Activated naive CD4-positive, alpha-beta T cell treated with anti-CD3 and anti-CD28 coated beads, Interleukin-2, amount 10 ng/mL, durations not matched to agents 7 days and 5 days (primary cell): Measurements from ENCODE around the gene SLIT1.
"Not testable (repeated sequence)": the region's sequence is repeated elsewhere in the genome, so short reads cannot be mapped to it uniquely, and the experiment has no call there.

Source experiments
- CTCF ChIA-PET: fragments of 350-600 bp; sonication (Branson Sonifier 250); formaldehyde crosslinking; loops from one replicate; lab custom pipeline; 2021; ENCODE audit warnings: antibody characterized with exemption; lab: Charles Lee
- DNase-seq: peaks from one replicate; pipeline ENCODE4 v3.0.0-alpha.2; 2020
- H3K27ac Mint-ChIP-seq: one replicate; pipeline ENCODE4 v1.8.0; 2021; ENCODE audit warnings: mild to moderate bottlenecking, moderate library complexity, mixed read lengths
- H3K27me3 Mint-ChIP-seq: one replicate; pipeline ENCODE4 v1.8.0; 2021; ENCODE audit warnings: mild to moderate bottlenecking, mixed read lengths
- H3K36me3 Mint-ChIP-seq: one replicate; pipeline ENCODE4 v1.8.0; 2021; ENCODE audit warnings: mixed read lengths
- H3K4me1 Mint-ChIP-seq: one replicate; pipeline ENCODE4 v1.8.0; 2021; ENCODE audit warnings: mixed read lengths
- H3K4me3 Mint-ChIP-seq: one replicate; pipeline ENCODE4 v1.8.0; 2021; ENCODE audit warnings: mild to moderate bottlenecking, moderate library complexity, mixed read lengths
- H3K9me3 Mint-ChIP-seq: one replicate; pipeline ENCODE4 v1.8.0; 2021; ENCODE audit warnings: mixed read lengths

The SLIT1 gene

DNA sequence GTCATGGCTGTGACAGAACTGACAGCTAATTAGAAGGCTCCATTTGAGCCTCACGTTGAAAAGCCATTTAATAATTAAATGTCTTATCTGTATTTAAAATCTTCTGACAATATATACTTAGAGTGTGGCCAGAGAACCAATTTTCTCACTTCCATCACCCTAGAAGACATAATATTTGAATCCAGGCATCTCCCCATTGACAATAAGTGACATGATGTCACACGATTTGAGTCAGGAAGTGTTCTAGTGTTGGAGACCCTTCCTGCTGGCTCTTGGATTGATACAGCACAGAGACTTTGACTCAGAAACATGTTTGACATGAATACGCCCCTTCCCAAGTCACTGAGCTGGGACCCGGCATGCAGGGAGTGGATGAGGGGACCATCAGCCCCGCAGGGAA lies 85.9 kb downstream of the SLIT1 start:
- H3K27me3 Mint-ChIP-seq: peaks cover 42% of the 10 kb centered on the region
- DNase-seq: no peak
- H3K4me3 Mint-ChIP-seq: no peak overlapping the region
- H3K27ac Mint-ChIP-seq: no peak overlapping the region
- CTCF ChIA-PET: no interaction called here
- H3K4me1 Mint-ChIP-seq: peaks cover 3% of the 10 kb centered on the region
- no peaks in the 10 kb centered on the region for H3K36me3 Mint-ChIP-seq
- H3K9me3 Mint-ChIP-seq: no peaks in the 10 kb centered on the region

DNA sequence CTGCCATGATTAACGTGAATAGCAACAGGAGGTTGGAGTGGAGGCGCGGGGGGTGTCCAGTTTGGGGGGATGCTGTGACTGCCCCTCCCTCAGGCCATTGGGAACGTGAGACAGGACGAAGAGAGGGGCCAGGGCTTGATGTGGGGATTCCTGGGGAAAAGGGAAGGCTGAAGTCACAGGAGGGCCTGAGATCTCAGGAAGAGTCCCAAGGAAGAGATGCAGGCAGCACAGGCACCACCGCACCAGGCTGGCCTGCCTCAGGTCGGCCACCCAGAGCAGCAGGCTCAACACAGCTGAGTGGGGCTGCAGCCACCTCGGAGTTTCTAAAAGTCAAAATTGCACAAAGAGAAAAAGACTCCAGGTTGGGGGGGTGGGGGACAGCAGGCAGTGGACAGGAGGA lies 86.7 kb downstream of the SLIT1 start:
- H3K36me3 Mint-ChIP-seq: no peaks in the 10 kb centered on the region
- H3K4me1 Mint-ChIP-seq: peaks cover 3% of the 10 kb centered on the region
- H3K9me3 Mint-ChIP-seq: no peaks in the 10 kb centered on the region
- peaks cover 49% of the 10 kb centered on the region for H3K27me3 Mint-ChIP-seq
- no peak overlapping the region for H3K4me3 Mint-ChIP-seq
- H3K27ac Mint-ChIP-seq: no peak overlapping the region
- no peak for DNase-seq
- CTCF ChIA-PET: no interaction called here

GRCh38 chr10:97097084-97097433 lies 88.7 kb downstream of the SLIT1 start:
- CTCF ChIA-PET: interaction anchor here (0.8 kb wide), 1 partner anchor 113 kb away, joined by 4 read pairs; no protein-coding TSS in a partner anchor
- no peaks in the 10 kb centered on the region for H3K9me3 Mint-ChIP-seq
- H3K4me1 Mint-ChIP-seq: peaks cover 3% of the 10 kb centered on the region
- no peak for DNase-seq
- H3K27me3 Mint-ChIP-seq: peaks cover 54% of the 10 kb centered on the region
- no peak overlapping the region for H3K4me3 Mint-ChIP-seq
- no peaks in the 10 kb centered on the region for H3K36me3 Mint-ChIP-seq
- H3K27ac Mint-ChIP-seq: no peak overlapping the region

DNA sequence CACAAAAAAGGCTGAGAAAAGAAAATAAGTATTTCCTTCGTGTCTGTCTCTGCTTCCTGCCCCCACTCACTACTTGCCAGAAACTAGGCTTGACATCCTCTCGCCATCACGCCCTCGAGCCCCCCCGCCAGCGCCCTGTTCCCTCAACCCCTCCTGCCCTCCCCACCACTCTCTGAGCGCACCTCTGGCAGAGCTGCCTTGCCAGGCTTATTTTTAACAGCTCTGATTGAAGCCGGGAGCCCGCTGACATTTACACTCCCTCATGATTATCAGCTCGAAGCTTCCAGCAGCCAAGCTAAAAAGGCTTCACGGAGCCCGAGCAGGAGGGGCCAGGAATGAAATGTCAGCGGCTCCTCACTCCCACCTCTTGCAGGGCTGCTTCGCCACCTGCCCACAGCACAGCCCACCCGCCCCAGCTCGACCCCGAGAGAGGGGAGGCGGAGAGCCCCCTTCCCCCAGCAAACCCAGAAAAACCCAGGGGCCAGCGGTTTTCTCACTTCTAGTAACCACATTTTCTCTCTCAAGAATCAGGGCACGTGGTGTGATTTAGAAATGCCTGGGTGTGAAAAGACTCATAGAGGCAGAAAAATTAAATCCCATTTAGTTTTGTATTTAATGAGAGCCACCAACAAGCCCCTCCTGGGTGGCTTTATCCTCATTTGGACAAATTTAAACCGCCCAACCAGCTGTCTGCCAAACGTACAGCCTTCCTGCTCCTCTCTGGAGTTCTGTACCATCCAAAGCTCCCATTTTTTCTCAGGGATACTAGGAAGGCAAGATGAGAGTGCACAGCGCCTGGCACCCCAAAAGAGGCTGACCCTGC lies 89.3 kb downstream of the SLIT1 start:
- DNase-seq: no peak
- CTCF ChIA-PET: no interaction called here
- H3K27me3 Mint-ChIP-seq: peaks cover 54% of the 10 kb centered on the region
- H3K27ac Mint-ChIP-seq: no peak overlapping the region
- no peaks in the 10 kb centered on the region for H3K9me3 Mint-ChIP-seq
- no peak overlapping the region for H3K4me3 Mint-ChIP-seq
- H3K36me3 Mint-ChIP-seq: no peaks in the 10 kb centered on the region
- H3K4me1 Mint-ChIP-seq: peaks cover 3% of the 10 kb centered on the region

GRCh38 chr10:97095701-97096260 lies 90.0 kb downstream of the SLIT1 start:
- H3K27me3 Mint-ChIP-seq: peaks cover 57% of the 10 kb centered on the region
- CTCF ChIA-PET: interaction anchor here (2.2 kb wide), 1 partner anchor 14 kb away, joined by 8 read pairs; no protein-coding TSS in a partner anchor

DNA sequence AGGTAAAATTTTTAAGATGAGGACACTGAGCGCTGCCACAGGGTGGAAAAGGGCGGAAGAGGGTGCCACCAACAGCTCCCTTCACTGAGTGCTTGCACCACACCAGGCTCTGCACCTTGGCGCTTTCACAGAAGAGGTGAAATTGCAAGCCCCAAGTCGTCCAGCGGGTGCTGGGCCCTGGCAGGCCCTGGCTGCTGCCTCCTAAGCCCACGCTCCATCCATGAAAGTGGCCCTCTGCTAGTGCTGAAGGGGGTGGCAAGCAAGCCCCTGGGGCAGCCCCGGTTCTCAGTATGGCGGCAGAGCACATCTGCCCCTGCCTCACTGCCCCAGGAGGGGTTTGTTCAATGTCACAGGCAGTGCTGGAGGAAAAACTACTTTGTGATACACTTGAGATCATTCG lies 95.1 kb downstream of the SLIT1 start:
- Mint-ChIP-seq H3K36me3 (no peaks in the 10 kb centered on the region), H3K4me1 (no peaks in the 10 kb centered on the region), H3K9me3 (no peaks in the 10 kb centered on the region), H3K4me3 (no peak overlapping the region), H3K27me3 (peaks cover 63% of the 10 kb centered on the region), H3K27ac (no peak overlapping the region)
- CTCF ChIA-PET: interaction anchor here (0.8 kb wide), 1 partner anchor 53 kb away, joined by 3 read pairs; no protein-coding TSS in a partner anchor
- no peak for DNase-seq

More at GRCh38 chr10:97095701-97096260, 90.0 kb downstream of the SLIT1 start:
- Mint-ChIP-seq H3K4me1 (peaks cover 3% of the 10 kb centered on the region), H3K36me3 (no peaks in the 10 kb centered on the region), H3K27ac (no peak overlapping the region), H3K9me3 (no peaks in the 10 kb centered on the region), H3K4me3 (no peak overlapping the region)
- DNase-seq: no peak

DNA sequence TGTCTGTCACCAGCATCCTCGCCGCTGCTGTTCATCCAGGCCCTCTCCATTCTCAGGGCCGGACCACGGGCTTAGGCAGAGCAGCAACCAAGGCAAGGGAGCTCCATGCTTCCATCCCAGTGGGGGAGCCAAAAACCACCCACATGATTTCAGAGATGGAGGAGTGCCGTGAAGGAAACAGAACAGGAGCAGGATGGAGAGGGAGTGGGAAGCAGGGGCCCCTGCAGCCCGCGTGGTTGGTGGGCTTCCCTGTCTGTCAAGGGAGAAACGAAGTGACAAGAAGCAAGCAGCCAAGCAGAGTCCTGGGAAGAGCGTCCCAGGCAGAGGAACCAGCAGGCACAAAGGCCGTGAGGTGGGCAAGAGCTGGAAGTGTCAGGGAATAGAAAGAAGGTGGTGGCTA lies 95.7 kb downstream of the SLIT1 start:
- Mint-ChIP-seq H3K27ac (no peak overlapping the region), H3K27me3 (peaks cover 57% of the 10 kb centered on the region), H3K4me1 (no peaks in the 10 kb centered on the region), H3K4me3 (no peak overlapping the region), H3K36me3 (no peaks in the 10 kb centered on the region), H3K9me3 (no peaks in the 10 kb centered on the region)
- CTCF ChIA-PET: interaction anchor here (1.0 kb wide), 1 partner anchor 17 kb away, joined by 6 read pairs; no protein-coding TSS in a partner anchor
- DNase-seq: no peak

- Mint-ChIP-seq H3K9me3 (no peaks in the 10 kb centered on the region), H3K27me3 (peaks cover 50% of the 10 kb centered on the region), H3K4me1 (no peaks in the 10 kb centered on the region), H3K4me3 (no peak overlapping the region), H3K36me3 (no peaks in the 10 kb centered on the region), H3K27ac (no peak overlapping the region)
- no peak for DNase-seq
- CTCF ChIA-PET: interaction anchor here (1.0 kb wide), 1 partner anchor 16 kb away, joined by 6 read pairs; no protein-coding TSS in a partner anchor
Observed at GRCh38 chr10:97089209-97089870, 96.4 kb downstream of the SLIT1 start.

DNA sequence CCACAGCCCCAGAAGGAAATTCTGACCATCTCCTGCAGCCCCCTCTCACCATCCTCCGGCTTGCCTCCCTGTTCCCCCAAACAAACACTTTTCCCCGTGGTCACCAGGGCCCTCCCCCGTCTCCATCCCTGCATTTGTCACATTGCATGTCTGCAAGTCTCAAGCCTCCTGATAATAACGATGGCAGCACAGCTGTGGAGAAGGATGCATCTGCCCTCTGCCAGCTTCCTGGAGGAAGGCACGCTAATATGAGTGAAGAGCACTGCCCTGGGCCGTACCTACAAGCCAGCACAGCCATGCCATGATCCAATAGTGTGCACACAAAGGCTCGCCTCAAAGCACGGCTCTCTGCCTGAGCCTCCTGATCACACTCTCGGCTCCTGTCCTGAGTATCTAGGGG lies 98.5 kb downstream of the SLIT1 start:
- no peak for DNase-seq
- Mint-ChIP-seq H3K9me3 (no peaks in the 10 kb centered on the region), H3K36me3 (no peaks in the 10 kb centered on the region), H3K4me3 (no peak overlapping the region), H3K27me3 (peaks cover 48% of the 10 kb centered on the region), H3K4me1 (no peaks in the 10 kb centered on the region), H3K27ac (no peak overlapping the region)
- CTCF ChIA-PET: no interaction called here

DNA sequence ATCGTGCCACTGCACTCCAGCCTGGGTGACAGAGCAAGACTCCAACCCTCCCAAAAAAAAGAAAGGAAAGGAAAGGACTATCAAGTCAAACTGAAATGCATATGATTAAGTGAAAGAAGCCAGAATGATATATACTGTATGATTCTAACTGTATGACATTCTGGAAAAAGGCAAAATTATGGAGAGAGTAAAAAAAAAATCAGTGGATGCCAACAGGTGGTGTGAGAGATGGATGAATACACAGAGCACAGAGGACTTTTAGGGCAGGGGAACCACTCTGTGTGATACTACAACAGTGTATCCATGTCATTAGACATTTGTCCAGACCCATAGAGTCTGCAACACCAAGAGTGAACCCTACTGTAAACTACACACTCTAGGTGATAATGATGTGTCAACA lies 99.2 kb downstream of the SLIT1 start:
- Mint-ChIP-seq H3K9me3 (no peaks in the 10 kb centered on the region), H3K27ac (no peak overlapping the region), H3K27me3 (peaks cover 53% of the 10 kb centered on the region), H3K4me3 (no peak overlapping the region), H3K4me1 (no peaks in the 10 kb centered on the region), H3K36me3 (no peaks in the 10 kb centered on the region)
- no peak for DNase-seq
- CTCF ChIA-PET: no interaction called here

DNA sequence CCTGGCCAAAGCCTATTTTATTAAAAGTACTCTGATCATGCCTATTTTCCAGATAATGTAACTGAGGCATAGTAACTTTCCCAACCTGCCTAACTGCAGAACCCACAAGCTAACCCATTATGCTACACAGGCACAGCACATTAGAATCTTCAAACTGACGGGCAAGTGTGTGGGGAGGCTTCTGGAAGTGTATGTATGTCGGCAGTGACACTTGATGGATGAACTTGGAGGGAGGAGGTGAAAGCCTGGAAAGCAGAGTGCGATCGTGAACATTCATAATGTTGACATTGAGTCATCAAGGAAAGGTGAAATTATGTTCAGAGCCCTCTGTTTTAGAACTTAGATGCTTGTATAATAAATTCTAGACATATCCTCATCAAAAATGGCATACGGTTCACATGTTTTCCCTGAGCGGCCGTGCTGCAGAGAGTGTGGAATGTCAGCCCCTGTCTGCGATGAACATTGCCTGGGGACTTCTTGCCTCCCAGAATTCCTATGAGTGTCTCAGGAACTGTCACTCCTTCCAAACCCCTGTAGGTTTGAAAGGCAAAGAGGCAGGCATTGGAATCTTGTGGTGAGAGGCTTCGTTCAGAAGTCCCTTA lies 102.4 kb downstream of the SLIT1 start:
- Mint-ChIP-seq H3K9me3 (no peaks in the 10 kb centered on the region), H3K36me3 (no peaks in the 10 kb centered on the region), H3K4me1 (no peaks in the 10 kb centered on the region), H3K4me3 (no peak overlapping the region), H3K27me3 (peaks cover 51% of the 10 kb centered on the region), H3K27ac (no peak overlapping the region)
- CTCF ChIA-PET: interaction anchor here (1.2 to 13.7 kb wide), 4 partner anchors 11 to 152 kb away, joined by 3 to 239 read pairs (median 18); no protein-coding TSS in a partner anchor
- no peak for DNase-seq

DNA sequence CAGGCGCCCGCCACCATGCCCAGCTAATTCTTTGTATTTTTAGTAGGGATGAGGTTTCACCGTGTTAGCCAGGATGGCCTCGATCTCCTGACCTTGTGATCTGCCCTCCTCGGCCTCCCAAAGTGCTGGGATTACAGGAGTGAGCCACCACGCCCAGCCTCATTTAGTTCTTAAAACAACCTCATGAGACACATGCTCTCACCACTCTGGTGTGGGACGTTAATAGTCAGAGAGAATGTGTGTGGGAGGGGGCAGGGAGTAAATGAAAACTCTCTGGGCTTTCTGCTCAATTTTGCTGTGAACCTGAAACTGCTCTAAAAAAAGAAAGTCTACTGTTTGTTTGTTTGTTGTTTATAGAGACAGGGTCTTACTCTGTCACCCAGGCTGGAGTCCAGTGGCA lies 103.2 kb downstream of the SLIT1 start:
- H3K27ac Mint-ChIP-seq, H3K9me3 Mint-ChIP-seq, H3K4me3 Mint-ChIP-seq, DNase-seq, H3K4me1 Mint-ChIP-seq, H3K36me3 Mint-ChIP-seq: not testable (repeated sequence)
- CTCF ChIA-PET: interaction anchor here (0.8 to 13.7 kb wide), 9 partner anchors 10 to 128 kb away, joined by 3 to 239 read pairs (median 5); no protein-coding TSS in a partner anchor
- H3K27me3 Mint-ChIP-seq: peaks cover 46% of the 10 kb centered on the region

GRCh38 chr10:97081621-97082235 lies 104.0 kb downstream of the SLIT1 start:
- H3K27ac Mint-ChIP-seq: no peak overlapping the region
- peak; percentile 81 for DNase-seq
- H3K36me3 Mint-ChIP-seq: no peaks in the 10 kb centered on the region
- CTCF ChIA-PET: interaction anchor here (0.6 to 13.7 kb wide), 22 partner anchors 9 to 177 kb away, joined by 3 to 239 read pairs (median 4); no protein-coding TSS in a partner anchor
- H3K4me3 Mint-ChIP-seq: no peak overlapping the region
- no peaks in the 10 kb centered on the region for H3K9me3 Mint-ChIP-seq
- H3K4me1 Mint-ChIP-seq: no peaks in the 10 kb centered on the region
- H3K27me3 Mint-ChIP-seq: peaks cover 52% of the 10 kb centered on the region
